Fibroblast of peridontal ligament (primary cell): ENCODE data around the gene AP3B1.

Experiments used
- DNase-seq: peaks from one replicate; pipeline ENCODE4 v3.0.0-alpha.2; 2010; ENCODE audit errors: extremely low read depth

AP3B1 gene

GRCh38 chr5:77974576-77974975 lies 319.9 kb downstream of the AP3B1 start:
- no peak for DNase-seq

GRCh38 chr5:77973253-77973609 lies 321.3 kb downstream of the AP3B1 start:
- no peak for DNase-seq

- DNase-seq = peak; percentile 15
These were observed 321.8 kb downstream of the AP3B1 start for GRCh38 chr5:77972469-77973252.

GRCh38 chr5:77971776-77972468 lies 322.6 kb downstream of the AP3B1 start:
- no peak for DNase-seq

GRCh38 chr5:77970891-77971290 lies 323.6 kb downstream of the AP3B1 start:
- no peak for DNase-seq

GRCh38 chr5:77963795-77964194 lies 330.7 kb downstream of the AP3B1 start:
- DNase-seq = no peak

- no peak for DNase-seq
These were observed 333.6 kb downstream of the AP3B1 start for GRCh38 chr5:77960863-77961396.

GRCh38 chr5:77960305-77960704 lies 334.2 kb downstream of the AP3B1 start:
- no peak for DNase-seq

GRCh38 chr5:77958642-77959330 lies 335.7 kb downstream of the AP3B1 start:
- no peak for DNase-seq

- DNase-seq = no peak
These were observed 336.5 kb downstream of the AP3B1 start for GRCh38 chr5:77957931-77958521.

GRCh38 chr5:77957516-77957915 lies 337.0 kb downstream of the AP3B1 start:
- no peak for DNase-seq

GRCh38 chr5:77957081-77957480 lies 337.4 kb downstream of the AP3B1 start:
- no peak for DNase-seq

GRCh38 chr5:77955577-77955976 lies 338.9 kb downstream of the AP3B1 start:
- no peak for DNase-seq

- no peak for DNase-seq
These were observed 341.1 kb downstream of the AP3B1 start for GRCh38 chr5:77953374-77953773.

- no peak for DNase-seq
These were observed 341.8 kb downstream of the AP3B1 start for GRCh38 chr5:77952636-77953212.
